Endothelial cell (in vitro differentiated cells): Measurements from ENCODE around the gene SRC. TPM values are rescaled to one million over a fixed set of nuclear protein-coding genes. Genes with fewer than 3 reads are reported as not detected.

ENCODE experiments used
- DNase-seq: peaks from one replicate; pipeline ENCODE4 v3.0.0; 2021; ENCODE audit warnings: low spot score
- H3K27ac Mint-ChIP-seq: one replicate; pipeline ENCODE4 v1.8.0; 2021; ENCODE audit warnings: mixed read lengths, inconsistent platforms; ENCODE audit not compliant: unreplicated experiment
- H3K27me3 Mint-ChIP-seq: one replicate; pipeline ENCODE4 v1.8.0; 2021; ENCODE audit warnings: mild to moderate bottlenecking, moderate library complexity, mixed read lengths, inconsistent platforms; ENCODE audit not compliant: unreplicated experiment
- H3K36me3 Mint-ChIP-seq: one replicate; pipeline ENCODE4 v1.8.0; 2021; ENCODE audit warnings: mild to moderate bottlenecking, low read depth, mixed read lengths, inconsistent platforms; ENCODE audit not compliant: unreplicated experiment
- H3K4me1 Mint-ChIP-seq: one replicate; pipeline ENCODE4 v1.8.0; 2021; ENCODE audit warnings: mild to moderate bottlenecking, mixed read lengths, inconsistent platforms; ENCODE audit not compliant: unreplicated experiment
- H3K4me3 Mint-ChIP-seq: one replicate; pipeline ENCODE4 v1.8.0; 2021; ENCODE audit warnings: mild to moderate bottlenecking, mixed read lengths, inconsistent platforms; ENCODE audit not compliant: unreplicated experiment
- H3K9me3 Mint-ChIP-seq: one replicate; pipeline ENCODE4 v1.8.0; 2021; ENCODE audit warnings: mixed read lengths, inconsistent platforms; ENCODE audit not compliant: unreplicated experiment
- total RNA-seq: library from RNA; stranded (reverse); fragmentation: NEBNext Ultra II Directional; extraction: Animal tissue kit (Norgen Biotek cat#: 25700); gene quantifications from one replicate; pipeline ENCODE4 v1.2.1, GENCODE V29; 2021; ENCODE audit not compliant: unreplicated experiment
- TF ChIP-seq, protein P1 (sequence below): fragments of 200-600 bp; sonication (generic); IDR thresholded peaks from one replicate; pipeline ENCODE4 v1.5.0; 2021; ENCODE audit warnings: antibody characterized with exemption; ENCODE audit not compliant: unreplicated experiment

The SRC gene
- total RNA-seq, 1 donor from 2014 or later, result 60.8 TPM

DNA sequence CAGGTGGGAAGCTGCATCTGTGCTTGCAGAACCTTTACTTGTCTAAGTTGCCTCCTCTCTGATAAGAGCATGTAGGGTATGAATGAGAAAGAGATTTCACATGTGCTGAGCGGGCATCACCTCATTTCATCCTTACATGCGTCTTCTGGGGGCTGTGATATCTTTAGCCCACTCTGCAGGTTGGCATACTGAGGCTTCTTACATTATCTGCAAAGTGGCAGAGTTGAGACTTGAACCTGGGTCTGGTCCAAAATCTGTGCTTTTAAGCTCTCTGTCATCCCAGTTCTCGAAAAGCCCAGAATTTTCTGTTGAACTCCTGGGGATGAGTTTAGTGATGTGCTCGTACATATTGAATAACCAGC lies 2.0 kb upstream of the SRC start:
- no peaks in the 10 kb centered on the region for H3K9me3 Mint-ChIP-seq
- peaks cover 28% of the 10 kb centered on the region for H3K4me1 Mint-ChIP-seq
- DNase-seq, result no peak
- H3K27ac Mint-ChIP-seq, result no peak overlapping the region
- TF ChIP-seq, protein P1, sequence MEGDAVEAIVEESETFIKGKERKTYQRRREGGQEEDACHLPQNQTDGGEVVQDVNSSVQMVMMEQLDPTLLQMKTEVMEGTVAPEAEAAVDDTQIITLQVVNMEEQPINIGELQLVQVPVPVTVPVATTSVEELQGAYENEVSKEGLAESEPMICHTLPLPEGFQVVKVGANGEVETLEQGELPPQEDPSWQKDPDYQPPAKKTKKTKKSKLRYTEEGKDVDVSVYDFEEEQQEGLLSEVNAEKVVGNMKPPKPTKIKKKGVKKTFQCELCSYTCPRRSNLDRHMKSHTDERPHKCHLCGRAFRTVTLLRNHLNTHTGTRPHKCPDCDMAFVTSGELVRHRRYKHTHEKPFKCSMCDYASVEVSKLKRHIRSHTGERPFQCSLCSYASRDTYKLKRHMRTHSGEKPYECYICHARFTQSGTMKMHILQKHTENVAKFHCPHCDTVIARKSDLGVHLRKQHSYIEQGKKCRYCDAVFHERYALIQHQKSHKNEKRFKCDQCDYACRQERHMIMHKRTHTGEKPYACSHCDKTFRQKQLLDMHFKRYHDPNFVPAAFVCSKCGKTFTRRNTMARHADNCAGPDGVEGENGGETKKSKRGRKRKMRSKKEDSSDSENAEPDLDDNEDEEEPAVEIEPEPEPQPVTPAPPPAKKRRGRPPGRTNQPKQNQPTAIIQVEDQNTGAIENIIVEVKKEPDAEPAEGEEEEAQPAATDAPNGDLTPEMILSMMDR, result no peak
- no peak overlapping the region for H3K4me3 Mint-ChIP-seq
- peaks cover 2% of the 10 kb centered on the region for H3K36me3 Mint-ChIP-seq
- peaks cover 13% of the 10 kb centered on the region for H3K27me3 Mint-ChIP-seq

DNA sequence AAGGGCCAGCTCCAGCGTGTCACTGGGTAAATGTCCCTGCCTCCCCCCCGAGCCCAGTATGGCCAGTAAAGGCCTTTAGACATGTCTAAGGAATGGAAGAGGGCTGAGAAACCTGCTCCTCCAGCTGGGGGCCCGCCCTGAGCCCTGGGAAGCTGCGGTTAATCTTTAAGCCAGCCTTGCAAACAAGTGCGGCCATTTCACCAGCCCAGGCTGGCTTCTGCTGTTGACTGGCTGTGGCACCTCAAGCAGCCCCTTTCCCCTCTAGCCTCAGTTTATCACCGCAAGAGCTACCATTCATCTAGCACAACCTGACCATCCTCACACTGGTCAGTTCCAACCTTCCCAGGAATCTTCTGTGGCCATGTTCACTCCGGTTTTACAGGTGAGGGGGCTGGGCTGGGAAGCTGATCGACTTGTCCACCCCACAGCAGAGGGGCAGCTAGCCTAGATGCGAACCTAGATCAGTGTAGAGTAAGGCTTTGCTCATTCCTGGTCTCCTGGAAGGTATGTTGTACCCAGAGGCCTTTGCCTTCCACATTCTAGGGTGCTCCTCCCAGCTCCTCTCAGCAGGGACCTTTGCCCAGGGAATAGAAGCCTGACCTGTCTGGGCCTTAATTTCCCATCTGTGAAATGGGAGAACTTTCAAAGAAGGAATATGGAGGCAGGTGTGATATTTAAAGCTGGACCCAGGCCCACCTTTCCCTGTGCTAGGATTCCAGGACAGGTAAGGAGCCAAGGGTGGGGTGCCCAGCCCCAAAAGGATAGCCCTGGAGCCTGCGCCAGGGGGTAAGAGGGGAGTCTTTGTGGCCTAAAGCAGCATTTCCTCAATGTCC lies 1.2 kb upstream of the SRC start:
- no peak for DNase-seq
- H3K36me3 Mint-ChIP-seq, result peaks cover 8% of the 10 kb centered on the region
- TF ChIP-seq, protein P1, result no peak
- H3K27me3 Mint-ChIP-seq, result peaks cover 16% of the 10 kb centered on the region
- H3K4me3 Mint-ChIP-seq, result peak overlapping the region; percentile 90
- peak overlapping the region; percentile 36 for H3K27ac Mint-ChIP-seq
- H3K4me1 Mint-ChIP-seq, result peaks cover 36% of the 10 kb centered on the region
- H3K9me3 Mint-ChIP-seq, result no peaks in the 10 kb centered on the region

DNA sequence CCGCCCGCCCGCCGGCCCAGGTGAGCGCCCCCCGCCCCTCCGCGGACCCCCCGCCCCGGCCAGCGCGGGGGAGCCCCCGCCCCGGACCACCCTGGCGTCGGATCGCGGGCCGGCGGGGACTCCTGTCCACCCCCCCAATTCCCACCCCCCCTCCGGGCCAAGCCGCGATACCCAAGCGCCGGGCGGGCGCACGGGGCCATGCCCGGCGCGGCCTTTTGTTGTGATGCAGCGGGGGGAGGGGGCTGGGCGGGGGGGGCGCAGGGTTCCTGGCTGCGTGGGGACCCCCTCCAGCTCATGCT lies 245 bp downstream of the SRC start:
- peaks cover 16% of the 10 kb centered on the region for H3K27me3 Mint-ChIP-seq
- DNase-seq, result no peak
- TF ChIP-seq, protein P1, result no peak
- H3K36me3 Mint-ChIP-seq, result peaks cover 13% of the 10 kb centered on the region
- H3K4me1 Mint-ChIP-seq, result peaks cover 44% of the 10 kb centered on the region
- H3K27ac Mint-ChIP-seq, result no peak overlapping the region
- H3K4me3 Mint-ChIP-seq, result no peak overlapping the region
- H3K9me3 Mint-ChIP-seq, result no peaks in the 10 kb centered on the region

DNA sequence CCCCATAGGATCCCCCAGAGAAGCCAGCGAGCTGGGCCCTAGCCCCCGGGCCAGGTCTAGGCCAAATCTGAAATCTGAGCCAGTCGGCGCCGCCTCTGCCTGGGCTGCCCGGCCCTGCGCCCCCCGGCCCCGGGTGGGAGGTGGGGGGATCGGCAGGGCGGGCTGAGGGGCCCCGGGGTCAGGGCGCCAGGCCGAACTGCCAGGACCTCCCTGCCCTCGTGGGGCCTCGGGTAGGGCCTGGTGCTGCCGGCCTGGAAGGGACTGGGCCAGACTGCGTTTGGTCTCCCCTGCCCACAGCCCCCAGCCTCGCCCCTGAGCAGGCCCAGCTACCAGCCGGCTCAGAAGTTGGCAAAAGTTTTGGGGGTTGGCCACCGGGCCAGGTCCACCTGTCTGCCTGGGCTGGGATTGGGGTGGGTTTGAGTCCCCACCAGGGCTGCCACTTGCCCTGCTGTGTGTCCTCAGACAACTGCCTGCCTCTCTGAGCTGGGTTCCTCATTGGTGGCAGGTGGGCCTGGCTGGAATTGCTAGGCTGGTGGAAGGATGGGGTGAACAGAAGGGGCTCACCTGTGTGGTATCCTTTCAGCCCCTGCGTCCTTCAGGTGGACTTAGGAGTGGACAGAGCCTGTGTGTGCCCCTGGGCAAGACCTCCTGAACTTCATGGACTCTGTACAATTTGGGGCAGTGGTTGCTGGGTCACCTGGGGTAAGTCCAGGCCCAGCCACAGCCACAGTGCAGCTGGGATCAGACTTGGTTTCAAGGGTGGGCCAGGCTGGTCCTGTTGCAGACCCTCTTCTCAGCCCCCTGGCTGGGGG lies 801 bp downstream of the SRC start:
- Mint-ChIP-seq H3K27ac (no peak overlapping the region), H3K36me3 (peaks cover 13% of the 10 kb centered on the region), H3K4me1 (peaks cover 49% of the 10 kb centered on the region), H3K4me3 (peak overlapping the region; percentile 87), H3K9me3 (no peaks in the 10 kb centered on the region), H3K27me3 (peaks cover 14% of the 10 kb centered on the region)
- TF ChIP-seq, protein P1, result no peak
- DNase-seq, result no peak

DNA sequence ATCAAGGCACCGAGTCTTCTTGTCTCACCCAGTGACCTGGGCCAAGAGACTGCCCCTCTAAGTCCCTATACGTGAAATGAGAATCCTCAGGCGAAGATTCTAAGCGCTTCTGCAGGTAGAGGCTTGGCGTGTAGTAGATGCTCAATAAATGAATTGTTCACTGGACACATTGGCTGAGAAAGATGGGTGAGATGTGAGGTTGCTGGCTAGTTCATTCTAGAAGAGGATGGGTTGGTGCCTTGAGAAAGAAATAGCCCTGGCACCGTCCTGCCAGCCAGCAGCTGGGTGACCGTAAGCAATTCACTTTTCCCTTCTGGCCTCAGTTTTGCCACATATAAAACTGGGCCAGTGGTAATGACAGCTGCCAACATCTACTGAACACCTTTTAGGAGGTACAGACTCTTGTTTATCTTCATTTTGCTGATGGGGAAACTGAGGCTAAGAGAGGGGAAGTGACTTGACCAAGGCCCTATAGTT lies 1.4 kb downstream of the SRC start:
- Mint-ChIP-seq H3K27me3 (peaks cover 10% of the 10 kb centered on the region), H3K9me3 (no peaks in the 10 kb centered on the region), H3K27ac (no peak overlapping the region), H3K36me3 (peaks cover 13% of the 10 kb centered on the region), H3K4me1 (peaks cover 49% of the 10 kb centered on the region), H3K4me3 (peak overlapping the region; percentile 87)
- TF ChIP-seq, protein P1, result no peak
- no peak for DNase-seq
